ENCODE measurements around the gene TSPAN18. TPM values are rescaled to one million over a fixed set of nuclear protein-coding genes. Genes with fewer than 3 reads are reported as not detected.
A peak's percentile ranks its signal among the peaks of the same experiment; 100 is the strongest.

Gene TSPAN18
- total and polyA plus RNA-seq, 2 donors from 2014 or later: 13.8 to 38.1 TPM

DNA sequence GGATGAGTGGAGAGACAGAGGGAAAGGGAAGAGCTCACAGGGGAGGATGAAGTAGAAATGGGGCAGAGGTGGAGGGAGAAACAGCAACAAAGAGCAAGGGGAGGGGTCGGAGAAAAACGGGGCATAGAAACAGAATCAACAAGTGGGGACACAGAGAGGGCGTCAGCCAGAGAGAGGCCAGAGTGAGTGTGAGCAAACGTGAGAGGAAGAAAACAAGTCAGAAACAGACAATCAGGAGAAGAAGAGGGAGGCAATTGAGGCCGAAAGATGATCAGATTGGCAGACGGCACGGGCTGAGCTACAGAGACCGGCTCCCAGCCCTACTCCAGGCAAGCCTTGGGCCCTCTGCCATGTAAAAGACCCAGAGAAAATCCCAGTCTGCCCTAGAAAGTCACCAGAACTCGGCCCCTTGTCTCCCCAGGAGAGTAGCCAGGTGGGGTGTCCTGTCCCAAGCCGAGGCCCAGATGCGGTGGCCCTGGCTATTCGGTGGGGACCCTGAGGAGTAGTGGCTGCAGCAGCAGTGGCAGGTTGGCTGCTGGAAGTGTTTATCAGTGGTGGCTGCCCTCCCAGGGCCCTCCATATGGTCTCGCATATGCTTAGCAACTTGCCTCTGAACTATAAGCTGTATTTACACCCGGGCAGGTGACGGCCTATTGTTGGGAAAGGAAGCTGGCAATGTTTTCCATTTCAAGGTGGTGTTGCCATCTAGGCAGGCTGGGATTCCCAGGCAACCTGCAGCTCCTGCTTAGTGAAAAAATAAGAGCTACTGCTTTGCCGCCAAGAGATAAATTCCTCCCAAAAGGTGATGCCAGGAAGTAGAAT lies 14.8 kb upstream of the TSPAN18 start:
- Histone ChIP-seq H3K9ac (ENCODE audit: low read length in 3 of 3) (no peak overlapping the region), H3K4me1 (ENCODE audit: control insufficient read depth in 2 of 3, insufficient read depth in 2 of 3, low read depth in 1 of 3, low read length in 3 of 3) (peaks cover 0 to 2% (median 0%) of the 10 kb centered on the region in 3 donors), H3K36me3 (ENCODE audit: control insufficient read depth in 2 of 3, insufficient read depth in 3 of 3, low read length in 3 of 3) (no peaks in the 10 kb centered on the region), H3K4me3 (ENCODE audit: low read length in 3 of 3) (no peak overlapping the region), H3K27ac (ENCODE audit: low read depth in 2 of 2, low read length in 2 of 2) (no peak overlapping the region), H3K9me3 (ENCODE audit: control insufficient read depth in 2 of 3, insufficient read depth in 1 of 3, low read length in 3 of 3) (no peaks in the 10 kb centered on the region), H3K27me3 (ENCODE audit: control insufficient read depth, insufficient read depth, low read length) (no peaks in the 10 kb centered on the region)
- no peak for FAIRE-seq
- peak in 1 of 5 donors; percentile 37 for DNase-seq
- TF ChIP-seq, protein P1, sequence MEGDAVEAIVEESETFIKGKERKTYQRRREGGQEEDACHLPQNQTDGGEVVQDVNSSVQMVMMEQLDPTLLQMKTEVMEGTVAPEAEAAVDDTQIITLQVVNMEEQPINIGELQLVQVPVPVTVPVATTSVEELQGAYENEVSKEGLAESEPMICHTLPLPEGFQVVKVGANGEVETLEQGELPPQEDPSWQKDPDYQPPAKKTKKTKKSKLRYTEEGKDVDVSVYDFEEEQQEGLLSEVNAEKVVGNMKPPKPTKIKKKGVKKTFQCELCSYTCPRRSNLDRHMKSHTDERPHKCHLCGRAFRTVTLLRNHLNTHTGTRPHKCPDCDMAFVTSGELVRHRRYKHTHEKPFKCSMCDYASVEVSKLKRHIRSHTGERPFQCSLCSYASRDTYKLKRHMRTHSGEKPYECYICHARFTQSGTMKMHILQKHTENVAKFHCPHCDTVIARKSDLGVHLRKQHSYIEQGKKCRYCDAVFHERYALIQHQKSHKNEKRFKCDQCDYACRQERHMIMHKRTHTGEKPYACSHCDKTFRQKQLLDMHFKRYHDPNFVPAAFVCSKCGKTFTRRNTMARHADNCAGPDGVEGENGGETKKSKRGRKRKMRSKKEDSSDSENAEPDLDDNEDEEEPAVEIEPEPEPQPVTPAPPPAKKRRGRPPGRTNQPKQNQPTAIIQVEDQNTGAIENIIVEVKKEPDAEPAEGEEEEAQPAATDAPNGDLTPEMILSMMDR (IDR thresholded peaks at IDR 0.05; ENCODE audit: borderline replicate concordance, extremely low read depth, insufficient read depth): no peak
- intact Hi-C loops (cut with DNase I): no loop called here

GRCh38 chr11:44713022-44713421 lies 13.7 kb upstream of the TSPAN18 start:
- TF ChIP-seq, protein P1 (IDR thresholded peaks at IDR 0.05; ENCODE audit: borderline replicate concordance, extremely low read depth, insufficient read depth): no peak
- Histone ChIP-seq H3K4me3 (ENCODE audit: low read length in 3 of 3) (no peak overlapping the region), H3K9ac (ENCODE audit: low read length in 3 of 3) (no peak overlapping the region), H3K4me1 (ENCODE audit: control insufficient read depth in 2 of 3, insufficient read depth in 2 of 3, low read depth in 1 of 3, low read length in 3 of 3) (peaks cover 0 to 2% (median 0%) of the 10 kb centered on the region in 3 donors), H3K27me3 (ENCODE audit: control insufficient read depth, insufficient read depth, low read length) (no peaks in the 10 kb centered on the region), H3K9me3 (ENCODE audit: control insufficient read depth in 2 of 3, insufficient read depth in 1 of 3, low read length in 3 of 3) (no peaks in the 10 kb centered on the region), H3K36me3 (ENCODE audit: control insufficient read depth in 2 of 3, insufficient read depth in 3 of 3, low read length in 3 of 3) (no peaks in the 10 kb centered on the region), H3K27ac (ENCODE audit: low read depth in 2 of 2, low read length in 2 of 2) (no peak overlapping the region)
- FAIRE-seq: no peak
- intact Hi-C loops (cut with DNase I): no loop called here
- no peak for DNase-seq

DNA sequence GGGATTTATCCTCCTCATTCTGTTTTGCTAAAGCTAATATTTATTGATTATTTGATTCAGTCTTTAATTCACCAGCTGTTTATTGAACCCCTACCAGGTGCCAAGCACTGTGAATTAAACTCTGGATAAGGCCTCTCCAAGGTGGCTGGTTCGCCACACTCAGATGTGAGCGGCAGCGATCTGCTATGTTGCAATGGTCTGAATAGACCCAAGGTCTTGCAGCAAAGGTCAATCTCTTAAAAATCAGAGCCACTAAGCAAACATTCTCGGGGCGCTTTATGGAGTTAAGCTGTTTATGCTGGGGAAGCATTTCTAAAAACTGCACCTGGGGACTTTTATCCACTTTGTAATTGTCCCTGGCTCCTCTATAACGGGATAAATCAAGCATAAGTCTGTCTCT lies 10.5 kb upstream of the TSPAN18 start:
- intact Hi-C loops (cut with DNase I): no loop called here

More for the DNA sequence above, 10.5 kb upstream of the TSPAN18 start:
- TF ChIP-seq, protein P1 (IDR thresholded peaks at IDR 0.05; ENCODE audit: borderline replicate concordance, extremely low read depth, insufficient read depth): no peak
- no peaks in the 10 kb centered on the region for H3K36me3 ChIP-seq (ENCODE audit: control insufficient read depth in 2 of 3, insufficient read depth in 3 of 3, low read length in 3 of 3)
- no peak overlapping the region for H3K27ac ChIP-seq (ENCODE audit: low read depth in 2 of 2, low read length in 2 of 2)
- H3K27me3 ChIP-seq (ENCODE audit: control insufficient read depth, insufficient read depth, low read length): no peaks in the 10 kb centered on the region
- peak in 1 of 5 donors; percentile 20 for DNase-seq
- no peak for FAIRE-seq
- no peak overlapping the region for H3K4me3 ChIP-seq (ENCODE audit: low read length in 3 of 3)
- H3K9me3 ChIP-seq (ENCODE audit: control insufficient read depth in 2 of 3, insufficient read depth in 1 of 3, low read length in 3 of 3): no peaks in the 10 kb centered on the region
- no peak overlapping the region for H3K9ac ChIP-seq (ENCODE audit: low read length in 3 of 3)
- peaks cover 0 to 5% (median 3%) of the 10 kb centered on the region in 3 donors for H3K4me1 ChIP-seq (ENCODE audit: control insufficient read depth in 2 of 3, insufficient read depth in 2 of 3, low read depth in 1 of 3, low read length in 3 of 3)
